Duodenal mucosa (tissue), 2 donors: ENCODE data around the gene ANKRD18B.
"Not testable (repeated sequence)": the region's sequence is repeated elsewhere in the genome, so short reads cannot be mapped to it uniquely, and the experiment has no call there.

ENCODE experiments used
- H3K27ac ChIP-seq: one replicate; pipeline ENCODE4 v1.7.0; 2013; ENCODE audit warnings: low read depth, low read length
- H3K27me3 ChIP-seq, 2 donors: one replicate each; pipeline ENCODE4 v1.7.0; 2013; ENCODE audit warnings: low read length in 2 of 2, control low read depth in 1 of 2; ENCODE audit not compliant: insufficient read depth in 2 of 2, control insufficient read depth in 1 of 2
- H3K36me3 ChIP-seq, 2 donors: one replicate each; pipeline ENCODE4 v1.7.0; 2013; ENCODE audit warnings: low read length in 2 of 2, control low read depth in 1 of 2; ENCODE audit not compliant: insufficient read depth in 2 of 2, control insufficient read depth in 1 of 2
- H3K4me1 ChIP-seq, 2 donors: one replicate each; pipeline ENCODE4 v1.7.0; 2013; ENCODE audit warnings: low read length in 2 of 2, control low read depth in 1 of 2; ENCODE audit not compliant: insufficient read depth in 2 of 2, control insufficient read depth in 1 of 2
- H3K4me3 ChIP-seq, 2 donors: one replicate each; pipeline ENCODE4 v1.7.0; 2013; ENCODE audit warnings: low read length in 2 of 2, low read depth in 1 of 2
- H3K9ac ChIP-seq, 2 donors: one replicate each; pipeline ENCODE4 v1.7.0; 2013; ENCODE audit warnings: low read length in 2 of 2, low read depth in 1 of 2
- H3K9me3 ChIP-seq, 2 donors: one replicate each; pipeline ENCODE4 v1.7.0; 2013; ENCODE audit warnings: low read length in 2 of 2, control low read depth in 1 of 2; ENCODE audit not compliant: control insufficient read depth in 1 of 2

The ANKRD18B gene

GRCh38 chr9:33510262-33511183, 13.5 kb upstream of the ANKRD18B start:
- no peaks in the 10 kb centered on the region for H3K9me3 ChIP-seq
- H3K4me1 ChIP-seq: no peaks in the 10 kb centered on the region
- H3K27me3 ChIP-seq: no peaks in the 10 kb centered on the region
- peak overlapping the region; percentile 65 to 79 for H3K9ac ChIP-seq
- peak overlapping the region; percentile 70 to 84 for H3K4me3 ChIP-seq
- H3K36me3 ChIP-seq: no peaks in the 10 kb centered on the region
- H3K27ac ChIP-seq: peak overlapping the region; percentile 73

GRCh38 chr9:33511184-33511517, 12.9 kb upstream of the ANKRD18B start:
- not testable (repeated sequence) for H3K4me1 ChIP-seq, H3K36me3 ChIP-seq, H3K9me3 ChIP-seq, H3K27me3 ChIP-seq
- H3K9ac ChIP-seq: peak overlapping the region; percentile 65 to 79
- H3K27ac ChIP-seq: peak overlapping the region; percentile 73
- H3K4me3 ChIP-seq: peak overlapping the region; percentile 70 to 84

- H3K9me3 ChIP-seq: not testable (repeated sequence)
These were observed 11.5 kb upstream of the ANKRD18B start for GRCh38 chr9:33512535-33512934.

GRCh38 chr9:33515342-33515995, 8.6 kb upstream of the ANKRD18B start:
- H3K9me3 ChIP-seq, H3K9ac ChIP-seq, H3K27me3 ChIP-seq, H3K36me3 ChIP-seq, H3K4me1 ChIP-seq, H3K27ac ChIP-seq, H3K4me3 ChIP-seq: not testable (repeated sequence)

More at GRCh38 chr9:33512535-33512934, 11.5 kb upstream of the ANKRD18B start:
- not testable (repeated sequence) for H3K9ac ChIP-seq, H3K4me3 ChIP-seq, H3K36me3 ChIP-seq, H3K27ac ChIP-seq, H3K4me1 ChIP-seq, H3K27me3 ChIP-seq

GRCh38 chr9:33516397-33516796, 7.7 kb upstream of the ANKRD18B start:
- not testable (repeated sequence) for H3K4me1 ChIP-seq, H3K27me3 ChIP-seq, H3K9me3 ChIP-seq, H3K36me3 ChIP-seq, H3K9ac ChIP-seq, H3K4me3 ChIP-seq, H3K27ac ChIP-seq

GRCh38 chr9:33517373-33517772, 6.7 kb upstream of the ANKRD18B start:
- Histone ChIP-seq H3K4me3 (no peak overlapping the region), H3K27ac (no peak overlapping the region), H3K9me3 (no peaks in the 10 kb centered on the region), H3K36me3 (no peaks in the 10 kb centered on the region), H3K4me1 (no peaks in the 10 kb centered on the region), H3K9ac (no peak overlapping the region), H3K27me3 (no peaks in the 10 kb centered on the region)

GRCh38 chr9:33517934-33518577, 6.0 kb upstream of the ANKRD18B start:
- not testable (repeated sequence) for H3K9me3 ChIP-seq, H3K4me3 ChIP-seq, H3K4me1 ChIP-seq, H3K27me3 ChIP-seq, H3K27ac ChIP-seq, H3K36me3 ChIP-seq, H3K9ac ChIP-seq

- peaks cover 9 to 16% of the 10 kb centered on the region in 2 donors for H3K27me3 ChIP-seq
- not testable (repeated sequence) for H3K27ac ChIP-seq, H3K4me1 ChIP-seq, H3K9me3 ChIP-seq, H3K36me3 ChIP-seq, H3K4me3 ChIP-seq, H3K9ac ChIP-seq
These were observed 2.2 kb upstream of the ANKRD18B start for GRCh38 chr9:33521861-33522260.

- H3K4me1 ChIP-seq: no peaks in the 10 kb centered on the region
- H3K9me3 ChIP-seq: no peaks in the 10 kb centered on the region
- H3K27me3 ChIP-seq: peaks cover 9 to 18% of the 10 kb centered on the region in 2 donors
- H3K9ac ChIP-seq: no peak overlapping the region
- peak overlapping the region in 1 of 2 donors; percentile 10 for H3K4me3 ChIP-seq
- H3K27ac ChIP-seq: no peak overlapping the region
- H3K36me3 ChIP-seq: no peaks in the 10 kb centered on the region
These were observed 376 bp downstream of the ANKRD18B start for GRCh38 chr9:33524306-33524947.

- H3K4me3 ChIP-seq, H3K4me1 ChIP-seq, H3K27ac ChIP-seq, H3K9ac ChIP-seq, H3K36me3 ChIP-seq, H3K9me3 ChIP-seq: not testable (repeated sequence)
- peaks cover 9 to 16% of the 10 kb centered on the region in 2 donors for H3K27me3 ChIP-seq
These were observed 4.0 kb downstream of the ANKRD18B start for GRCh38 chr9:33528069-33528468.
